ENCODE data around the gene BOLA1. TPM values are rescaled to one million over a fixed set of nuclear protein-coding genes. Genes with fewer than 3 reads are reported as not detected.
"Not testable (repeated sequence)": the region's sequence is repeated elsewhere in the genome, so short reads cannot be mapped to it uniquely, and the experiment has no call there.

Gene BOLA1, protein sequence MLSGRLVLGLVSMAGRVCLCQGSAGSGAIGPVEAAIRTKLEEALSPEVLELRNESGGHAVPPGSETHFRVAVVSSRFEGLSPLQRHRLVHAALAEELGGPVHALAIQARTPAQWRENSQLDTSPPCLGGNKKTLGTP
- polyA plus RNA-seq (ENCODE audit: insufficient read length in 12 of 12), result 10 to 100 TPM in 9 of 12 donors, 1 to 10 TPM in 2, not detected in 1; 9.5 to 20.1 (median 12.3) TPM
- long read RNA-seq, donor 1, transcript BOLA1-202 (2 exons, 859 nt), result major isoform, 10 of 11 reads
- long read RNA-seq, donor 1, partial matches to known transcripts, result 0 of 11 reads
- long read RNA-seq, donor 1, other reads (novel, unspliced or antisense), result 0 of 11 reads
- long read RNA-seq, donor 2, transcript BOLA1-202 (2 exons, 859 nt), result major isoform, 10 of 11 reads
- long read RNA-seq, donor 2, partial matches to known transcripts, result 0 of 11 reads
- long read RNA-seq, donor 2, other reads (novel, unspliced or antisense), result 0 of 11 reads
- long read RNA-seq, donor 3, partial matches to known transcripts, result 6 of 8 reads
- long read RNA-seq, donor 3, other reads (novel, unspliced or antisense), result 0 of 8 reads
- long read RNA-seq, donor 4, partial matches to known transcripts, result 0 of 3 reads
- long read RNA-seq, donor 4, other reads (novel, unspliced or antisense), result 0 of 3 reads
- long read RNA-seq, donor 5, transcript BOLA1-202 (2 exons, 859 nt), result major isoform, 8 of 10 reads
- long read RNA-seq, donor 5, partial matches to known transcripts, result 0 of 10 reads
- long read RNA-seq, donor 5, other reads (novel, unspliced or antisense), result 0 of 10 reads
- long read RNA-seq, donor 6, partial matches to known transcripts, result 0 of 7 reads
- long read RNA-seq, donor 6, other reads (novel, unspliced or antisense), result 0 of 7 reads
- long read RNA-seq, donor 7, partial matches to known transcripts, result 0 of 1 reads
- long read RNA-seq, donor 7, other reads (novel, unspliced or antisense), result 0 of 1 reads
- long read RNA-seq, donor 8, transcript BOLA1-202 (2 exons, 859 nt), result major isoform, 7 of 8 reads
- long read RNA-seq, donor 8, partial matches to known transcripts, result 0 of 8 reads
- long read RNA-seq, donor 8, other reads (novel, unspliced or antisense), result 0 of 8 reads
- long read RNA-seq, donor 9, partial matches to known transcripts, result 0 of 5 reads
- long read RNA-seq, donor 9, other reads (novel, unspliced or antisense), result 0 of 5 reads
- long read RNA-seq, donor 10, partial matches to known transcripts, result 0 of 4 reads
- long read RNA-seq, donor 10, other reads (novel, unspliced or antisense), result 0 of 4 reads
- long read RNA-seq, donor 11, partial matches to known transcripts, result 47 of 98 reads
- long read RNA-seq, donor 11, other reads (novel, unspliced or antisense), result 46 of 98 reads

DNA sequence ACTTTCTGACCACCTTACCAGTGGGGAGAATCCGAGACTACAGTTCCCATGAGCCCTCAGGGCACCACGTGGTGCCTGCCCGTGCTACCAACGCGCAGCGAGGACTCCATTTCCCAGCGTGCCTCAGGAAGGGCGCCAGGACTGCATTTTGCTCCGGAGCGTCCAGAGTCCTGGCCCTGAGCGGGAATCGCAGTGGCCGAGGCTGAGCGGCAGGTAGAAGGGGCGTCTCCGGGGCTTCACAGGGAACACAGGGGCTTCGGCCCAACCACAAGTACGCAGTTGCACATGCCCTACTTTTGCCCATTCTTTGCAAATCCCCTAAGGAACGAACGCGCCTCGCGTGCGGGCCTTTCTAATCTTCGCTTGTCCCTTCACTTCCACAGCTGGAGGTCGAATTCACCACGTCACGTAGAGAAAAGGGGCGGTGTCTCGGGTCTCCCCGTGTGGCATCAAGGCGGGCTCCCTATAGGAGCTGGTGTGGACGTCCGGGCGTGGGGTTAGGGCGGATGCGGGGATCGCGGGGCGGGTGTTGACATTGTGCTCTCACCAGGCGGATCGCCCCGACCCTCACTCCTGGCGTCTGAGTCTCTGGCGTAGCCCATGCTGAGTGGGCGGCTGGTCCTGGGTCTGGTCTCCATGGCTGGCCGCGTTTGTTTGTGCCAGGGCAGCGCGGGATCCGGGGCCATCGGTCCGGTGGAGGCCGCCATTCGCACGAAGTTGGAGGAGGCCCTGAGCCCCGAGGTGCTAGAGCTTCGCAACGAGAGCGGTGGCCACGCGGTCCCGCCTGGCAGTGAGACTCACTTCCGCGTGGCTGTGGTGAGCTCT is at the start of gene BOLA1:
Gene BOLA1 (plus strand): TSS at position 109 of the 825 bp plus-strand sequence. CDS start 492 bp downstream, at position 601.
- DNase-seq, result peak; percentile 96

DNA sequence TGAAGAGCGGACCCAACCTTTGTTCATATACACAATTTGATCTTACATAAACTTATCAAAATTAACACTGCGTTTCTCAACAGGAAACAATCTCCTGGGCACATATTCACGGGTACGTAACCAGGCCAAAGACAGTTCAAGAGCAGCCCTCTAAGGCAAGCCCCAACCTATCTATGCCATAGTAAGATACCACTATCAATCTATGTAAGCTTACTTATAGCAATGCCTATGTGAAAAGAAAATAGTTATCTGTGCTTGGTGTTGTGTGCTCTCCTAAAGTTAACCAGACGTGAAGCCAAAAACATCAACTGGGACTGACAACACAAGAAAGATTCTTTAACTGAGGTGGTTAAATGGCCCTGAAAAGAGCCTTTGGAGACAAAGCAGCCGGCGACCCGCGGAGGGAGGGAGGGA is 49.4 kb upstream of the BOLA1 start:
- DNase-seq, result no peak

DNA sequence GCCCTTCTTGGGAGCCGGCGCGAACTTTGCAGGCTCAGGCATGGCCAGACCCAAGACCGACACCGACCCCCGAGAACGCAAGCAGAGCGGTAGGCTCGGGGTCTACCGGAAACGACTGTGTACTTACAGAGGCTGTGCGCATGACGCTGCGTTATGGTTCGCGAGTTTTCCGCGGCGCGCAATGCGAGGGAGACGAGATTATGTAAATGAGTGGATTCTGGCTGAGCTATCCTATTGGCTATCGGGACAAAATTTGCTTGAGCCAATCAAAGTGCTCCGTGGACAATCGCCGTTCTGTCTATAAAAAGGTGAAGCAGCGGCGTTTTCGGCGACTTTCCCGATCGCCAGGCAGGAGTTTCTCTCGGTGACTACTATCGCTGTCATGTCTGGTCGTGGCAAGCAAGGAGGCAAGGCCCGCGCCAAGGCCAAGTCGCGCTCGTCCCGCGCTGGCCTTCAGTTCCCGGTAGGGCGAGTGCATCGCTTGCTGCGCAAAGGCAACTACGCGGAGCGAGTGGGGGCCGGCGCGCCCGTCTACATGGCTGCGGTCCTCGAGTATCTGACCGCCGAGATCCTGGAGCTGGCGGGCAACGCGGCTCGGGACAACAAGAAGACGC is 48.5 kb upstream of the BOLA1 start:
- DNase-seq, result not testable (repeated sequence)

DNA sequence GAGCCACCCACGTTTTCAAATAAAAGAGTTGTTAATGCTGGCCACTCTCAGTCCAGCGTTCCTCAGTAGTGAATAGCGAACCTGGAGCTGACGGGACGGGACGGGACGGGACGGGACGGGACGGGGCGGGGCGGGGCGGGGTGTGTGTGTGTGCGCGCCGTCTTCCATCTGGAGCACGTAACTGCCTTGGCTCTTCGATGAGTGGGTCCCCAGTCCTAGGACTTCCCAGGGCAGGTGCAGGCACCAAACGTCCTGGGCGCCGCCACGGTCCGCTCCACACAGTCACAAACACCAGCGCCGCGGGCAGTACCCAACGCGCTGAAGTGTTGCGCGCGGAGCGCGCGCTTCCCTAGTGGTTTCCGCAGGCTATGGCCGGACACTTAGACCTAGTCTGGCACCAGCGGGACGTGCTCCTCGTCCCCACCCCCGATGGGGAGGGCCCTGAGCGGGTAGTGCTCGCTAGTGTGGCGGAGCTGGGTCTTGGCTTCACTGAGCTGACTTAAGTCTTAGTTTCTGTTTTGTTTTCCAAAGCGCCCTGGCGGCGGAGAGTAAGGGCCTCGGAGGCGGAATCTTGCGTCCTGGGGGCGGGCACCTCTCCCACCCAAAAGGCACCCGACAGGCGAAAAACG is 47.7 kb upstream of the BOLA1 start:
- DNase-seq, result not testable (repeated sequence)

DNA sequence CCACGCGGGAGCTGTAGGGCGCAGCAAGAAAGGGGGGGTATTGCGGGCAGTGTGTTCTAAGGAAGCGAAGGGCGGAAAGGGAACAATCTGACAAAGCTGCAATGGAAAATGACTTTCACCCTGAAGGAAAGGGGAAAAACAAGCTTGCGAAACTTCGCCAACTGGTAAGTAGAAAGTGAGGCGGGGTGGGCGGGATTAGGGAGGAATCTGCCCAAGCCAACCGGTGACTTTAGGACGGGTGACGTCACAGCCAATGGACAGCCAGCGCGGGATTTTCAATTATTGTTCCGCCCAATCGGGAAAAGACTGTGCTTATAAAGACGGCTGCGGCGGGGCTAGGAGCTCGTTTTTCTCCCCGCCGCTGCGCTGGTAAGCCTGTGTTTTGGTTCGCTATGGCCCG is 47.1 kb upstream of the BOLA1 start:
- not testable (repeated sequence) for DNase-seq

DNA sequence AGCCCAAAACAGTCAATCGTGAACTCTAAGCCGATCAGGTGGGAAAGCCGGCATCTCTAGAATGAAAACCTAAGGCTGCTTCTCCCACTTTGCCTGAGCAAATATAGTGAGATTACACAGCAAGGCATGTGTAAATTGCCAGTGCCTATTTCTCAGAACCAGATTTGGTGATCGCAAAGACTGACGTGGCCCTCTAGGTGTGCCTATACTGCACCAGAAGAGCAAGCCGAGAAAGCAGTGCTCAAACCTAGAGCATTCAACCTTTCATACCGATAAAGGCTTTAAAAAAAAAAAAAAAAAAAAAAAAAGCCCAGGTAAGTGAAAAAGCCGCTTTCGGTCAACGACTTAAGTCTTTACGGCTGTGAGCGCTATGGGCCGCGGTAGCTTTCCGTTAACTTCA is 39.1 kb upstream of the BOLA1 start:
- DNase-seq, result not testable (repeated sequence)

DNA sequence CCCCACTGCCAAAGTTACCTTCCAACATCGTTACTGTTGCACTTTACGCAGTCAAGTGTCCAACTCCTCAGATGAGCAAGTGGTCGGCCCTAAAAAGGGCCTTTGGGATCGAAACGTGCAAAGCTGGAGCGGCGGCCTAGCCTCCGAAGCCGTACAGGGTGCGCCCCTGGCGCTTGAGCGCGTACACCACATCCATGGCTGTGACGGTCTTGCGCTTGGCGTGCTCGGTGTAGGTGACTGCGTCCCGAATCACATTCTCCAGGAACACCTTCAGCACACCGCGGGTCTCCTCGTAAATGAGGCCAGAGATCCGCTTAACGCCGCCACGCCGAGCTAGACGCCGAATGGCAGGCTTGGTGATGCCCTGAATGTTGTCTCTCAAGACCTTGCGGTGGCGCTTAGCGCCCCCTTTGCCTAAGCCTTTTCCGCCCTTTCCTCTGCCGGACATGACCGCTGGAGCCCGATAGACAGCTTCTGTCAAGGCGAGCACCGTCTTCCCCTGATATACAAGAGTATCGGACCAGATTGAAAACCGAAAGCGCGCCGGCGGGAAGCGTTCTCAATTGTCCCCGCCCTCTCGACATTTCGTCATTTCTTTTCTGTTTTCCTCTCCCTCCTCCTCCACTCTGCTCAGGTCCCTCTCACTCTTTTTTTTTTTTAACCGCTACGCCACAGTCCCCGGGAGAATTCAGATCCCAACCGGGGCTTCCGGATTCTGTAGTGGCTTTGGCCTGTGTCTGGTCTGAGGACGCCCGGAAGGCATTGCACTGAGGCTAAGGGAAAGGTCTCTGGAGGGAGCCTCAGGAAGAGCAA is 38.5 kb upstream of the BOLA1 start:
- not testable (repeated sequence) for DNase-seq

DNA sequence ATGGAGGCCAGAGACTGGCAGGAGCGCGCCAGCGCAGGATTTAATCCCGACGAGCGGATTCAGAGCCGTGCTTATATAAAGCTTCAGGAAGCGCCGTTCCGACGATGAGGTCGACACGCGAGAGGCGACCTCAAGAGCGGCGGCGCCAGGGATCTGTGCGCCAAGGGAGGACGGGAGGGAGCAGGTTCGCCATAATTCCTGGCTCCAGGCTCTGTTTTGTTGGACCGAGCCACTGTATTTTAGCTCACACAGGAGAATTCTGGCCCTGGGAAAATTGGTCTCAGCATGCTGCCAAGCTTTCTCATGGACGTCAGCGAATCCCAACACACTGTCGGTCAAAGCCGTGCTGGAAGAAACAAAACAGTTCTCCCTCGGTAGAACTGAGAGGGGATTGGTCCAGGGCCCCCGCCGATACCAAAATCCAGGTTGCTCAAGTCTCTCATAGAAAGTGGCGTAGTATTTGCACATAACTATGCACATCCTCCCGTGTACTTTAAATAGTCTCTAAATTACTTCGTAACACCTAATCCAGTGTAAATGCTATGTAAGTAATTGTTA is 37.8 kb upstream of the BOLA1 start:
- DNase-seq, result not testable (repeated sequence)

DNA sequence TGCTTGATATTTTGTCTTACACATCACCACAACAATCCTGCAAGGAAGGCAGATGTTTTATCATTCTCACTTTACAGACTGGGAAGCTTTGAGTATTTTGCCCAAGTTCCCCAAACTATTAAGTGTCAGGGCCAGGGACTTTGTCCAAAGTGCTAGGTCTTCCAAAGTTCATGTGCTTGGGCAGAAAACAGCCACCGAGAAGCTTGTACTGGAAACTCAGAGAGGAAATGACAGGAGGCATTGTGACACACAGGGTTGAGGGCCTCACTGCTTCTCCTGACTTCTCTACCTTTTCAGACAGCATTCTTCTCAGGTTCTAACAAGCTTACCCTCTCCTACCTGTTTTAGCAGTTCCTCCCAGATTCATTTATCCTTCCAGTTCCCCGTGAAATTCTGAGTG is 32.5 kb upstream of the BOLA1 start:
- not testable (repeated sequence) for DNase-seq

DNA sequence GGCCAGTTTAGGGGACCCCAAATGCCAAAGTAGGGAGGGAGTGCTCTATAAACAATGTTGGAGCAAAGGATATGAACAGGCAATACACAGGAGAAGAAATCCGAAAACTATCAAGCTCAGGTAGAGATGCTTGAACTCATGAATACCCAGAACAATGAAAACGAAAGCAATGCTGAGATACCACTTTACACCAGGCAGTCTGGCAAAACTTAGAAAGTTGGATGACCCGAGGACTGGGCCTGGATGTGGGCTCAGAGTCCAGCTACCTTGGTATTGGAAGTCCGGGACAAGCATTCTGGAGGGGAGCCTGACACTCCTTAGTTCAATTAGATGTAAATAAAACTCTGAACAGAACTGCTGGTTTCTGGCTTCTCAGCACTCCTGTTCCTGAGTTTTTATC is 26.3 kb upstream of the BOLA1 start:
- DNase-seq, result not testable (repeated sequence)

DNA sequence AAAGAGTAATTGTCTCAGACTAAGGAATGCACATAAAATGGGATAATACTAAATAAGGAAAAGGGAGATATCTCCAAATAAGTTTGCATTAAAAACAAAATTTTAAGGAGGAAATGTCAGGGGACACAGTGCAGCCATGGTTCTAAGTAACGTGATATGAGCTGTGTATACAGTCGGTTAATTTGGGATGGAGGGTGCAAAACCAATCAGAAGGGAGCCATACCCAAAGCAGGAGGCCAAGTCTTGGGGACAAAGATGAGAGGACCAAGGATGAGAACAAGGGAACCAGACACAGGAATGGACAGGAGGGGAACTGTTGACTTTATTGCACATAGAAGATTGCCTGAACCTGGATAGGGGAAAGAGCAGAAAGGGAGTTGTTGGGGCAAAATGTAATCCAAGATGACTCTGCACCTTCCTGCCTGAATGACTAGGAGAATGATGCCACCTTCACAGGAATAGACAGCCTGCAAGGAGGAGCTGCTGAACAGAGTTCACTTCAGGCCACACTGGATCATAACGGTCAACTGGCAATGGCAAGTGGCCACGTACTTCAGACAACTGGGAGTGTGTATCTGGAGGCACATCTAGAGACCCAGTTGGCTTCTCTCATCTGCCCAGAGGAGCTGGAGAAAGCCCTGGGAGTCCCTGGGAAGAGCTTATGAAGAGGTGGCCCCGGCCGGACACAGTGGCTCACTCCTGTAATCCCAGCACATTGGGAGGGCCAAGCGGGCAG is 22.0 kb upstream of the BOLA1 start:
- no peak for DNase-seq

DNA sequence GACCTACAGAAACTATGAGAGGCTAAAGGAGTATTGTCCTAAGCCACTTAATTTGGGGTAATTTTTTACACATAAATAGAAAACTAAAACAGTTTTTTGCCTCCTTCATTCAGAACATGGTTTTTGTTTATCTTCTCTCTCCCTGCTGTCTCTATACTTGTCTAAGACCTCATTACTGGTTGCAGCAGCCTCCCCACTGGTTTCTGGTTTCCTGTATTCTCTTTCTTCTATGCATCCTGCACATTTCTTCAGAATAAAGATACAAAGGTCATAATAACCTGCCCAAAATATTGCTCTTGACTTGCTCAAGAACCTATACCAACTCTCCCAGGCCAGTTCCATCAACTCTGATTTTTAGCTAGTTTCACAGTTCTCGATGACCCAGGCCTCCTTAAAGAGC is 19.8 kb upstream of the BOLA1 start:
- DNase-seq, result no peak

DNA sequence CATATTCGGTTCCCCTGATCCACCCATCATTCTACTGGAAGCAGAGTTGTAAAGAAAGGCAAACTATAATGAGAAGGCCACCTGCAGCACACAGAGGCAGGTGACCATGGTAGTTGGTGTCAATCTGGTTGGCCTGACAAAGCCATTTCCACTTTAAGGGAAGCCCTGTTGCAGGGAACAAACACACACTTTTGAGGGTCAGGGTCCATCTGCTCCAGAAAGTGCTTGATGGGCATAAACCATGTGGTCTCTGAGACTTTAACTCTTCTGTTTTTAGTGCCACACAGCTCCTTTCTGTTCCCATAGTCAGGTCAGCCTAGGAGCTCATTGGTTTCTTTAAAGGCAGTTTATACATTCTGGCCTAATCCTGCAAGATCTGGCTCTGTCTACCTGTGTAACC is 17.5 kb upstream of the BOLA1 start:
- no peak for DNase-seq

DNA sequence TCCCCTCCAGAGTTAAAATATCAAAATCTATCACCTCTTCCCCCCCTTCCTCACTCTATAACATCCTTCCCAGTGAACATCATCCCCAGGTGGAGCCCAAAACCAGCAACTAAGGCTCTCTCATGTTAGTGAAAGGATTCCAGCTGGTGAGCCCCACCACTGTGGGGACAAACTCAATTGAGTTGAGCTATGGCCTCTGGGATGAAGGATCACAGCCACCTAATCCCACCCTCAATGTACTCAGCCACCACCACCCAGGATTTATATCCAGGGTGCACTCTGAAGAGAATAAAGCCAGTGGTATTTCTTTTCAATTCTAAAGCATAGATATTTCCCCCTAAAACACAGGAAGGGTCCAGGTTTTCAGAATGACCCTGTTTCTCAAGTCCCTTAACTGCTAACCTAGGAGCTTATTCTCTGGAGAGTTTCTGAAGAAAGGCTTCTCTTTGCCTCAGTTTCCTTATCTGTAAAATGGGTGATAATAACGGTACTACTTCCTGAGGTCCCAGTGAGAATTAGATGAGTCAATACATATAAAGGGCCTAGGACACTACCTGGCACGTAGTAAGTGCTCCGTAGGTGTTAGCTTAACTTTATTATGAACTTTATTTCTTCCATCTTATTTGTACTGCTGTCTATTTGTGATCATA is 15.6 kb upstream of the BOLA1 start:
- no peak for DNase-seq

DNA sequence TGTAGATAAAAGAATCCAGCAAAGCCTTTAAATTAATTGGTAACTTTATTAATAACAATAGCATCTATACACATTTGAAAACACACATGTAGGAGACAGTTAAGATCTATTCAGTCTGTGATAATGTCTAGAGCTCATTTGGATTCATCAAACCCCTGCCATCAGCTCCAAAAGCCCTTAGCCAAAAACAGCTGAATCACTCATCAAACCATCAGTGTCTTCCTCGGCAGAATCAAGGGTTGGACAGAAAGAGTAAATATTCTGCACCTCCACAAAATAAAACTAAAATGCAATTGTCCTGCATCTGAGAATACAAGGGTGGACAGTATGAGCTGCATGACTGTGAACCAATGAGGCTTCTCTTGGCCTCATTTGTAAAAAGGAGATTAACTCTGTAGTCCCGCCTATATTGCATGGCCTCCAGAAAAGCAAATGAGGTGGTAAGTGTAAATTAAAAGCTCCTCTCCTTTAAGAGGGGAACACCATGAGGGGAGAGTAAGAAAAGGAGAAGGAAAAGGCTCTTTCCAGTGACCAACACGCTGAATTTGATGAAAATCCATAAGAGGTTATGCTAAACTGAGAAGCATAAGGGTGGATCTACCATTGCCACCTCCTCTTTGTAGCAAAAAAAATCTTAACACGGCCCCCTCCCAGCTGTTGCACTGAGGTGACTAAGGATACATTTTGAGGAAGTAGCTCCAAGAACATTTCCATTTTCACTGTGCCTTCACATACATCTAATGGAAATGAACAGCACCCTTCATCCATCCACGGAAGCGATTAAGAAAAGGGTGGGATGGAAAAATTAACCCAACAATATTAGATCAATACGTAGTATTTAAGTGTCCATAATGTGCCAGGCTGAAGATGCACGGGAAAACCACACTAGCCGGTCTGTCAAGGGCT is 14.7 kb upstream of the BOLA1 start:
- peak; percentile 47 for DNase-seq

All from muscle of arm (tissue), 14 donors.